Upper lobe of left lung (tissue), 6 donors: ENCODE measurements around the gene TTC9C. TPM values are rescaled to one million over a fixed set of nuclear protein-coding genes. Genes with fewer than 3 reads are reported as not detected.

Source experiments
- ATAC-seq, 2 donors: fragments of 200-7000 bp; cut with Tn5 transposase; one replicate each; pipeline ENCODE4 v1.9.1; 2022; ENCODE audit warnings: mild to moderate bottlenecking in 2 of 2, moderate library complexity in 2 of 2; ENCODE audit not compliant: low FRiP score in 2 of 2
- DNase-seq, 2 donors: peaks; one replicate each; pipeline ENCODE4 v3.0.0-alpha.2; 2019 to 2020
- H3K27ac ChIP-seq, 4 donors: fragments of 200-600 bp; sonication (generic); one replicate each; pipeline ENCODE4 v1.5.1; 2016 to 2019
- H3K27me3 ChIP-seq, 4 donors: fragments of 200-600 bp; sonication (generic); one replicate each; pipeline ENCODE4 v1.5.1; 2017 to 2019
- H3K36me3 ChIP-seq, 4 donors: fragments of 200-600 bp; sonication (generic); one replicate each; pipeline ENCODE4 v1.5.1; 2016 to 2019
- H3K4me1 ChIP-seq, 4 donors: fragments of 200-600 bp; sonication (generic); one replicate each; pipeline ENCODE4 v1.5.1; 2018 to 2019
- H3K4me3 ChIP-seq, 4 donors: fragments of 200-600 bp; sonication (generic); one replicate each; pipeline ENCODE4 v1.5.1; 2017 to 2019; ENCODE audit warnings: mild to moderate bottlenecking in 2 of 4, moderate library complexity in 1 of 4
- H3K9me3 ChIP-seq, 4 donors: fragments of 200-600 bp; sonication (generic); one replicate each; pipeline ENCODE4 v1.5.1; 2018 to 2019
- EP300 ChIP-seq, 4 donors: sonication (generic); formaldehyde crosslinking; IDR thresholded peaks; one replicate each; pipeline ENCODE4 v1.5.1; 2017; ENCODE audit warnings: antibody characterized with exemption in 4 of 4, control low read depth in 2 of 4
- POLR2A ChIP-seq, 4 donors: fragments of 450-650 bp; IDR thresholded peaks; one replicate each; pipeline ENCODE4 v1.5.1; 2016 to 2017; ENCODE audit warnings: antibody characterized with exemption in 4 of 4, mild to moderate bottlenecking in 2 of 4
- POLR2AphosphoS5 ChIP-seq, 2 donors: sonication (generic); formaldehyde crosslinking; IDR thresholded peaks; one replicate each; pipeline ENCODE4 v1.5.1; 2017; ENCODE audit warnings: antibody characterized with exemption in 2 of 2
- WGBS, 2 donors: methylation state at CpG; one replicate each; pipeline ENCODE4 v1.1.5; 2017 to 2018; 5-methylcytosine and 5-hydroxymethylcytosine counted together
- total RNA-seq, 6 donors: library from RNA; depleted of rRNA in 4 of 6; stranded (reverse); fragments of >200 nt in 4 of 6; gene quantifications; one replicate each; pipeline versions ENCODE4 v1.1.0 to v1.2.1, GENCODE V29; 2016 to 2021
- TF ChIP-seq, protein P1 (sequence below), 6 experiments: fragments of 450-650 bp in 4 of 6; fragments of 200-600 bp in 2 of 6; sonication (generic) in 2 of 6; IDR thresholded peaks; one replicate each; pipeline ENCODE4 v1.5.1; 2016 to 2019; ENCODE audit warnings: antibody characterized with exemption in 6 of 6
- donor health status: DM: no; HTN: no; CAD: no; lungs with moderate emphysema.
- donor health status: DM: no; HTN: yes; CAD: no; lungs with severe emphysema.

TTC9C gene
- total RNA-seq, 6 donors from 2014 or later: 18.9 to 31.5 (median 28.6) TPM

- TF ChIP-seq POLR2AphosphoS5 (IDR thresholded peaks at IDR 0.05) (peak; percentile 74 to 82), EP300 (IDR thresholded peaks at IDR 0.05) (no peak), POLR2A (IDR thresholded peaks at IDR 0.05) (peak in 2 of 4 donors; percentile 36 to 67)
- no peaks in the 10 kb centered on the region for H3K9me3 ChIP-seq
- WGBS, 2 donors: 3 to 9% methylated on average over 21 to 56 of the region's 60 CpGs
- ATAC-seq (peak; percentile 98 to 99), DNase-seq (peak; percentile 98 to 100)
- H3K4me3 ChIP-seq: peak within 1 kb of the TSS; percentile 65 to 77 (median 72)
- no peaks in the 10 kb centered on the region for H3K27me3 ChIP-seq
- peaks cover 18 to 24% (median 21%) of the 10 kb centered on the region in 4 donors for H3K4me1 ChIP-seq
- peak within 1 kb of the TSS; percentile 90 to 97 (median 94) for H3K27ac ChIP-seq
- H3K36me3 ChIP-seq: peaks cover 0 to 23% (median 18%) of the 10 kb centered on the region in 4 donors
Observed at GRCh38 chr11:62771144-62772021, 43.1 kb downstream of the TTC9C start, which contains the start of gene TAF6L. TSS of gene TAF6L (plus strand) at chr11:62771396. CDS start at chr11:62775784, 4,388 bp downstream.

DNA sequence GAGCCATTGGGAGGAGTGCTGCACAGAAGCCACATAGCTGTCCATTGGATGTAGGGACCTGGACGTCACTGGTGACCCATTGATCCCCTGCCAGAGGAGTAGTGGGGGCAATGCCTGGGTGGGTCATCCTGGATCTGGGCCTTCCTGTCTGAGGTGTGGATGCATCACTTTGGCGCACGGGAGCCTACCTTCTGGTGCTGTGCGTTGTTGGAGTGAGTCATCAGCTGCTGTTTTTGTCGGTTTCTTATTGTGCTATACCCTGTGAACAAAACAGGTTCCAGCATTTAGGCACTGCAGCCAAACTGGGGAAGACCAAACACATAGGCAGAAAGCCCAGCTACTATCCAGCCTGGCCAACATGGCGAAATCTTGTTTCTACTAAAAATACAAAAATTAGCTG is 46.1 kb downstream of the TTC9C start:
- DNase-seq (no peak), ATAC-seq (no peak)
- no peak overlapping the region for H3K4me3 ChIP-seq
- H3K36me3 ChIP-seq: peaks cover 0 to 37% (median 32%) of the 10 kb centered on the region in 4 donors
- TF ChIP-seq EP300 (IDR thresholded peaks at IDR 0.05) (no peak), POLR2A (IDR thresholded peaks at IDR 0.05) (no peak)
- no peaks in the 10 kb centered on the region for H3K9me3 ChIP-seq
- no peak overlapping the region for H3K27ac ChIP-seq
- peaks cover 18 to 24% (median 21%) of the 10 kb centered on the region in 4 donors for H3K4me1 ChIP-seq
- no peaks in the 10 kb centered on the region for H3K27me3 ChIP-seq
- WGBS, 2 donors: 88 to 94% methylated on average over 3 to 6 of the region's 6 CpGs

GRCh38 chr11:62775646-62776045 is 47.4 kb downstream of the TTC9C start:
- peaks cover 8 to 13% (median 11%) of the 10 kb centered on the region in 4 donors for H3K4me1 ChIP-seq
- DNase-seq (no peak), ATAC-seq (no peak)
- no peaks in the 10 kb centered on the region for H3K27me3 ChIP-seq
- no peak overlapping the region for H3K27ac ChIP-seq
- 96 to 98% methylated on average over 17 of the region's 17 CpGs for WGBS, 2 donors
- H3K4me3 ChIP-seq: no peak overlapping the region
- peaks cover 0 to 44% (median 33%) of the 10 kb centered on the region in 4 donors for H3K36me3 ChIP-seq
- TF ChIP-seq, protein P1, sequence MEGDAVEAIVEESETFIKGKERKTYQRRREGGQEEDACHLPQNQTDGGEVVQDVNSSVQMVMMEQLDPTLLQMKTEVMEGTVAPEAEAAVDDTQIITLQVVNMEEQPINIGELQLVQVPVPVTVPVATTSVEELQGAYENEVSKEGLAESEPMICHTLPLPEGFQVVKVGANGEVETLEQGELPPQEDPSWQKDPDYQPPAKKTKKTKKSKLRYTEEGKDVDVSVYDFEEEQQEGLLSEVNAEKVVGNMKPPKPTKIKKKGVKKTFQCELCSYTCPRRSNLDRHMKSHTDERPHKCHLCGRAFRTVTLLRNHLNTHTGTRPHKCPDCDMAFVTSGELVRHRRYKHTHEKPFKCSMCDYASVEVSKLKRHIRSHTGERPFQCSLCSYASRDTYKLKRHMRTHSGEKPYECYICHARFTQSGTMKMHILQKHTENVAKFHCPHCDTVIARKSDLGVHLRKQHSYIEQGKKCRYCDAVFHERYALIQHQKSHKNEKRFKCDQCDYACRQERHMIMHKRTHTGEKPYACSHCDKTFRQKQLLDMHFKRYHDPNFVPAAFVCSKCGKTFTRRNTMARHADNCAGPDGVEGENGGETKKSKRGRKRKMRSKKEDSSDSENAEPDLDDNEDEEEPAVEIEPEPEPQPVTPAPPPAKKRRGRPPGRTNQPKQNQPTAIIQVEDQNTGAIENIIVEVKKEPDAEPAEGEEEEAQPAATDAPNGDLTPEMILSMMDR (IDR thresholded peaks at IDR 0.05): no peak
- H3K9me3 ChIP-seq: no peaks in the 10 kb centered on the region

DNA sequence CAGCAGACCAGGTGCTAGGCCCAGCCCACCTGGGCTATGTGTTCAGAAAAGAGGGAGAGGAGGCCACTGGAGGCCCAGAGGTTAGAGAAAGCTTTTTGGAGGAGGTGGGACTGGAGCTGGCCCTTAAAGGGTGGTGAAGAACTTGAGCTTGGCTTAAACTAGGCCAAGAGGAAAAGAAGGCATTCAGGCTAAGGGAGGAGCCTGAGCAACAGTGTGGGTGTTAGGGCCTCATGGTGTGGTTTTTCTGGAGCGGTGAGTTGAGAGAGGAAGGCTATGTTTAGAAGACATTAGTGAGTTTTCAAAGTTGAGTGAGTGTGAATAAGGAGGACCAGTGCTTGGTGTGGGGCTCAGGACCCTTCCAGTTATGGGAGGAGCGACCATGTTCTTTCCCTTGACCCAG is 49.1 kb downstream of the TTC9C start:
- ATAC-seq: no peak
- Histone ChIP-seq H3K27ac (no peak overlapping the region), H3K9me3 (no peaks in the 10 kb centered on the region), H3K4me3 (no peak overlapping the region), H3K36me3 (peaks cover 0 to 54% (median 37%) of the 10 kb centered on the region in 4 donors), H3K27me3 (no peaks in the 10 kb centered on the region), H3K4me1 (peaks cover 0 to 2% (median under 1%) of the 10 kb centered on the region in 4 donors)
- DNase-seq: no peak
- TF ChIP-seq EP300 (IDR thresholded peaks at IDR 0.05): no peak
- no peak for TF ChIP-seq POLR2A (IDR thresholded peaks at IDR 0.05)
- TF ChIP-seq POLR2AphosphoS5 (IDR thresholded peaks at IDR 0.05): no peak
- TF ChIP-seq, protein P1 (IDR thresholded peaks at IDR 0.05): no peak
- 81 to 89% methylated on average over 2 of the region's 2 CpGs for WGBS, 2 donors

DNA sequence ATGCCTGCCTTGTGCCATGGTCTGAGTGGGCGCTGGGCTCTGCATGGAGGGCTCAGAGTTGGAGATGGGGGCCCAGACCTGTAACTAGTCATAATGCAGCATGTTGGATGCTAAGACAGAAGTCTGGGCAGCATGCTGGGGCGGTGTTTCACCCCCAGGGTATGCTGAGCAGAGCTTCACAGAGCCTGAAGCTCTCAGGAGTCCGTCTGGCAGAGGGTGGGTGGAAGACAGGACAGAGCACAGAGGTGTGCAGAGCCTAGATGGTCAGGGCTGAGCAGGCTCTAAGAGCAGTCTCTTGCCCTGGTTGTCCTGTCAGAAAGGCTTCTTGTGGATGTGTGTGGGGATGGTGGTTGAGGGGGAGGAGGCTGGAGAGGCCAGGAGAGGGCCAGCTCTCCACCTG is 50.2 kb downstream of the TTC9C start:
- H3K9me3 ChIP-seq: no peaks in the 10 kb centered on the region
- ATAC-seq: no peak

More for the DNA sequence above, 50.2 kb downstream of the TTC9C start:
- no peak overlapping the region for H3K27ac ChIP-seq
- no peak overlapping the region for H3K4me3 ChIP-seq
- WGBS, 2 donors: 98% methylated on average over 3 of the region's 3 CpGs; no CpG with 5 or more reads in 1 of the 2 donors
- TF ChIP-seq POLR2A (IDR thresholded peaks at IDR 0.05): no peak
- TF ChIP-seq, protein P1 (IDR thresholded peaks at IDR 0.05): no peak
- no peak for TF ChIP-seq EP300 (IDR thresholded peaks at IDR 0.05)
- no peak for TF ChIP-seq POLR2AphosphoS5 (IDR thresholded peaks at IDR 0.05)
- H3K4me1 ChIP-seq: no peaks in the 10 kb centered on the region
- DNase-seq: no peak
- no peaks in the 10 kb centered on the region for H3K27me3 ChIP-seq
- H3K36me3 ChIP-seq: peaks cover 0 to 62% (median 39%) of the 10 kb centered on the region in 4 donors
